Stimulated activated CD8-positive, alpha-beta memory T cell treated with anti-CD3 and anti-CD28 coated beads, Interleukin-15, amount 100 ng/mL, for 1 hour (primary cell): ENCODE results near the gene ENPP7.

Experiments
- DNase-seq: peaks from one replicate; pipeline ENCODE4 v3.0.0-alpha.2; 2020; ENCODE audit warnings: low read depth

Gene ENPP7

GRCh38 chr17:79730769-79731483 is at the start of gene ENPP7:
TSS of gene ENPP7 (plus strand) at chr17:79730943. CDS start at chr17:79731140, 197 bp downstream.
- DNase-seq: no peak

GRCh38 chr17:79681101-79681621 is 49.6 kb upstream of the ENPP7 start:
- DNase-seq: no peak

GRCh38 chr17:79681628-79682261 is 49.0 kb upstream of the ENPP7 start:
- no peak for DNase-seq

GRCh38 chr17:79683365-79683764 is 47.4 kb upstream of the ENPP7 start:
- no peak for DNase-seq

- DNase-seq: no peak
Observed at GRCh38 chr17:79684132-79684985, 46.4 kb upstream of the ENPP7 start.

- no peak for DNase-seq
Observed at GRCh38 chr17:79685121-79685520, 45.6 kb upstream of the ENPP7 start.

GRCh38 chr17:79686476-79686875 is 44.3 kb upstream of the ENPP7 start:
- no peak for DNase-seq

- no peak for DNase-seq
Observed at GRCh38 chr17:79690466-79690865, 40.3 kb upstream of the ENPP7 start.

GRCh38 chr17:79690988-79691836 is 39.5 kb upstream of the ENPP7 start:
- no peak for DNase-seq

GRCh38 chr17:79691931-79692330 is 38.8 kb upstream of the ENPP7 start:
- DNase-seq: no peak

GRCh38 chr17:79693419-79693818 is 37.3 kb upstream of the ENPP7 start:
- DNase-seq: no peak

- no peak for DNase-seq
Observed at GRCh38 chr17:79695293-79695790, 35.4 kb upstream of the ENPP7 start.

GRCh38 chr17:79695797-79696609 is 34.7 kb upstream of the ENPP7 start:
- DNase-seq: no peak

- DNase-seq: no peak
Observed at GRCh38 chr17:79696610-79696982, 34.1 kb upstream of the ENPP7 start.

- DNase-seq: no peak
Observed at GRCh38 chr17:79698146-79698846, 32.4 kb upstream of the ENPP7 start.

GRCh38 chr17:79699386-79700036 is 31.2 kb upstream of the ENPP7 start:
- no peak for DNase-seq

- DNase-seq: no peak
Observed at GRCh38 chr17:79700592-79700991, 30.2 kb upstream of the ENPP7 start.

GRCh38 chr17:79702034-79702433 is 28.7 kb upstream of the ENPP7 start:
- DNase-seq: no peak

- no peak for DNase-seq
Observed at GRCh38 chr17:79702550-79703236, 28.1 kb upstream of the ENPP7 start.
